ENCODE data around the gene IGSF8.

IGSF8 gene

DNA sequence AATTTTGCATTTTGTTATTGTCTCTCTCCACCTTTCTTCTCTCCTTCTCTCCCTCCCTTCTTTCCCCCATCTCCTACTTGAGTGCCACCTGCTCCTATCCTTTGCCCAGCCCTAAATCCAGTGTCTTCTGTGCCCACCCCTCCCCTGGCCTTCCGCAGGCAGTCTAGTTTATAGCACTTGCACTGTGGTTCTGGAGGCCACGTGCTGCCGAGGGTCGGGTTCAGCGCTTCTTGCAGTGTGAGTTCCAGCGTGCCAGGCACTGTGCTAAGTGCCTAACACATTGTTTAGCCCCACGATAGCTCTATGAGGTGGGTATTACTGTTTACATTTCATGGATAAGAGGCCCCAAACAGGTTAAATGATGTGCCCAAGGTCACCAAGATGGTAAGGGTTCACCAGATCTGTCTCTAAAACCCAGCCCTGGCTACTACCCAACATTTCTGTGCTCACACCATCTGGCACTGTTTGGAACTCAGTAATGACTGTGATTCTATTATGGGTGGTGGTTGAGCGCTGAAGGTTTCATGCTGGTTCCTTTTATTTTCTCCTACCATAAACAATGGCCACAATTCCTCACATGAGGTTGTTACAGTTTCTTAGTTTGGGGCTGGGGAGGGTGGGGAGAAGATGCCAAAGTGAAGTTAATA is 38.9 kb upstream of the IGSF8 start:
- 91% methylated on average over 7 of the region's 8 CpGs for WGBS (ENCODE audit: insufficient coverage)
- Histone ChIP-seq H3K4me3 (ENCODE audit: control insufficient read depth in 1 of 7, extremely low read depth in 1 of 7, insufficient read depth in 4 of 7, low read depth in 2 of 7, low read length in 6 of 7) (no peak overlapping the region), H3K9me3 (ENCODE audit: control extremely low read depth in 1 of 5, control insufficient read depth in 4 of 5, insufficient read depth in 2 of 5, low read depth in 1 of 5, low read length in 4 of 5) (no peaks in the 10 kb centered on the region), H3K4me1 (ENCODE audit: control extremely low read depth in 1 of 4, control insufficient read depth in 4 of 4, insufficient read depth in 4 of 4, low read length in 3 of 4) (no peaks in the 10 kb centered on the region), H3K36me3 (ENCODE audit: control insufficient read depth in 4 of 4, insufficient read depth in 4 of 4, low read length in 3 of 4) (no peaks in the 10 kb centered on the region), H3K27me3 (replicated peaks in 2 of 5; ENCODE audit: control insufficient read depth in 4 of 5, insufficient read depth in 5 of 5, low read length in 4 of 5) (peaks cover 0 to 12% (median 0%) of the 10 kb centered on the region in 5 experiments), H3K27ac (ENCODE audit: insufficient read depth in 1 of 2, low read depth in 1 of 2, low read length in 2 of 2, poor library complexity in 1 of 2, severe bottlenecking in 2 of 2) (no peak overlapping the region)
- ChIA-PET POLR2A (no interaction called here), CTCF (no interaction called here)
- no peak for DNase-seq

DNA sequence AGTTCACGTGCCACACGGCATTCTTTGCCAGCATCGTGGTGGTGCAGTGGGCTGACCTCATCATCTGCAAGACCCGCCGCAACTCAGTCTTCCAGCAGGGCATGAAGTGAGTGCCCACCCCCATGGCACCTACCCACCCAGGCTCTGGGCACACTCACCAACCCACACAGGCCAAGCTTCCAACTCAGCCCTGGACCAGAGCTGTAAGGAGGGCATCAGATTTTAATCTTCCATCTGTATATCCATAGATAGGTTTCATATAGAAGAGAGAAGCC is 38.4 kb upstream of the IGSF8 start:
- Histone ChIP-seq H3K27me3 (replicated peaks in 2 of 5; ENCODE audit: control insufficient read depth in 4 of 5, insufficient read depth in 5 of 5, low read length in 4 of 5) (peaks cover 0 to 12% (median 0%) of the 10 kb centered on the region in 5 experiments), H3K27ac (ENCODE audit: insufficient read depth in 1 of 2, low read depth in 1 of 2, low read length in 2 of 2, poor library complexity in 1 of 2, severe bottlenecking in 2 of 2) (no peak overlapping the region), H3K4me3 (ENCODE audit: control insufficient read depth in 1 of 7, extremely low read depth in 1 of 7, insufficient read depth in 4 of 7, low read depth in 2 of 7, low read length in 6 of 7) (no peak overlapping the region), H3K36me3 (ENCODE audit: control insufficient read depth in 4 of 4, insufficient read depth in 4 of 4, low read length in 3 of 4) (no peaks in the 10 kb centered on the region), H3K4me1 (ENCODE audit: control extremely low read depth in 1 of 4, control insufficient read depth in 4 of 4, insufficient read depth in 4 of 4, low read length in 3 of 4) (no peaks in the 10 kb centered on the region), H3K9me3 (ENCODE audit: control extremely low read depth in 1 of 5, control insufficient read depth in 4 of 5, insufficient read depth in 2 of 5, low read depth in 1 of 5, low read length in 4 of 5) (no peaks in the 10 kb centered on the region)
- ChIA-PET CTCF (no interaction called here), POLR2A (no interaction called here)
- no peak for DNase-seq
- WGBS (ENCODE audit: insufficient coverage): 98% methylated on average over 5 of the region's 5 CpGs

DNA sequence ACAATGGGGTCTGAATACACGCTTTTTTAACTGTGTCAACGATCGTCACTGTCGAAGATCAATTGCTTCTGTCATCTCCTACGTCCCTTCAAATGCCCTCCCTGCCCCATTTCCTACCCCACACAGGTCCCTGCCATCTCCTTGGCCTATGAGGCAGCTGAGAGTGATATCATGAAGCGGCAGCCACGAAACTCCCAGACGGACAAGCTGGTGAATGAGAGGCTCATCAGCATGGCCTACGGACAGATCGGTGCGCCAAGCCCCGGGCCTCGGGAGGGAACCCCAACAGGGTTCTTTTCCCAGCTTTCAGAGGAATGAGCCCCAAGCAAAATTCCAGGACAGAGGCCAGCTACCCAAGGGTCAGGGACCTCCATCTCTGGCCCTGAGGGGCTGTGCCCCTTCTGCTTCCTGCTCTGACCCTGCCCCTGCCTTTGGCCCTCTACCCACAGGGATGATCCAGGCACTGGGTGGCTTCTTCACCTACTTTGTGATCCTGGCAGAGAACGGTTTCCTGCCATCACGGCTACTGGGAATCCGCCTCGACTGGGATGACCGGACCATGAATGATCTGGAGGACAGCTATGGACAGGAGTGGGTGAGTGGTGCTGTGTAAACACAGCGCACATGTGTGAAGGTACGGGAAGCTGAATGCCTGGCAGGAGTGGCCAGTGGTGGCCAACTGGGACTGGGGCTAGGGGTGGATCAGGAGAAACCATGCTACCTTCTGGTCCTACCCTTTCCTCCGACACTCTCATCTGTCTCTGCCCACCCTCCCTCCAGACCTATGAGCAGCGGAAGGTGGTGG is 37.9 kb upstream of the IGSF8 start:
- no peak for DNase-seq
- Histone ChIP-seq H3K27me3 (replicated peaks in 2 of 5; ENCODE audit: control insufficient read depth in 4 of 5, insufficient read depth in 5 of 5, low read length in 4 of 5) (peaks cover 0 to 10% (median 0%) of the 10 kb centered on the region in 5 experiments), H3K9me3 (ENCODE audit: control extremely low read depth in 1 of 5, control insufficient read depth in 4 of 5, insufficient read depth in 2 of 5, low read depth in 1 of 5, low read length in 4 of 5) (no peaks in the 10 kb centered on the region), H3K4me1 (ENCODE audit: control extremely low read depth in 1 of 4, control insufficient read depth in 4 of 4, insufficient read depth in 4 of 4, low read length in 3 of 4) (no peaks in the 10 kb centered on the region), H3K27ac (ENCODE audit: insufficient read depth in 1 of 2, low read depth in 1 of 2, low read length in 2 of 2, poor library complexity in 1 of 2, severe bottlenecking in 2 of 2) (no peak overlapping the region), H3K36me3 (ENCODE audit: control insufficient read depth in 4 of 4, insufficient read depth in 4 of 4, low read length in 3 of 4) (no peaks in the 10 kb centered on the region), H3K4me3 (ENCODE audit: control insufficient read depth in 1 of 7, extremely low read depth in 1 of 7, insufficient read depth in 4 of 7, low read depth in 2 of 7, low read length in 6 of 7) (no peak overlapping the region)
- ChIA-PET CTCF (no interaction called here), POLR2A (no interaction called here)
- 94% methylated on average over 22 of the region's 22 CpGs for WGBS (ENCODE audit: insufficient coverage)

DNA sequence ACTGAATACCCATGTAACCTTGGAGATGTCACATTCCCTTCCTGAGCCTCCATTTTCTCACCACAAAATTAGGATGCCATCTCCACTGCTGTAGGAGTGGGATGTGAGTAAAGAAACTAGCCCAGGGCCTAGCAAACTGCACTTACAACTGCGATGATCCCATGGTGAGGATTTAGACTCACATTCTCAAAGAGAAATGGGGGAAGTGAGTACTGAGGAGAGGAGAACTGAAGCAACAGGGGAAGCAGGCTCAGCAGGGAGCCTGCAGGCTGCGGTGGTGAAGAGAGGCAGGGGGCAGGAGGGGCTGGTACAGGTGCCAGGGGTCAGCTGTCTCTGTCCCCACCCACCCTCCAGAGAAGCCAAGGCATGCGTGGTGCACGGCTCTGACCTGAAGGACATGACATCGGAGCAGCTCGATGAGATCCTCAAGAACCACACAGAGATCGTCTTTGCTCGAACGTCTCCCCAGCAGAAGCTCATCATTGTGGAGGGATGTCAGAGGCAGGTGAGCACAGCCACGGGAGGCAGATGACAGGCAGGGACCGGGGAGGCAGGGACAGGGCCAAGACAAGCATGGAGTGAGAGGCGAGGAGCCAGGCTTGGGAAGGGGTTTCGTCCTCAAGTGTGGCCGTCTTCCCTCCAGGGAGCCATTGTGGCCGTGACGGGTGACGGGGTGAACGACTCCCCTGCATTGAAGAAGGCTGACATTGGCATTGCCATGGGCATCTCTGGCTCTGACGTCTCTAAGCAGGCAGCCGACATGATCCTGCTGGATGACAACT is 36.6 kb upstream of the IGSF8 start:
- no peaks in the 10 kb centered on the region for H3K9me3 ChIP-seq (ENCODE audit: control extremely low read depth in 1 of 5, control insufficient read depth in 4 of 5, insufficient read depth in 2 of 5, low read depth in 1 of 5, low read length in 4 of 5)
- no peak overlapping the region for H3K4me3 ChIP-seq (ENCODE audit: control insufficient read depth in 1 of 7, extremely low read depth in 1 of 7, insufficient read depth in 4 of 7, low read depth in 2 of 7, low read length in 6 of 7)
- CTCF ChIA-PET: no interaction called here
- H3K4me1 ChIP-seq (ENCODE audit: control extremely low read depth in 1 of 4, control insufficient read depth in 4 of 4, insufficient read depth in 4 of 4, low read length in 3 of 4): no peaks in the 10 kb centered on the region
- no peak for DNase-seq
- peaks cover 0 to 10% (median 0%) of the 10 kb centered on the region in 5 experiments for H3K27me3 ChIP-seq (replicated peaks in 2 of 5; ENCODE audit: control insufficient read depth in 4 of 5, insufficient read depth in 5 of 5, low read length in 4 of 5)
- 94% methylated on average over 18 of the region's 20 CpGs for WGBS (ENCODE audit: insufficient coverage)
- POLR2A ChIA-PET: interaction anchor here (1.4 kb wide), 1 partner anchor 22 kb away, joined by 3 read pairs; no protein-coding TSS in a partner anchor
- H3K36me3 ChIP-seq (ENCODE audit: control insufficient read depth in 4 of 4, insufficient read depth in 4 of 4, low read length in 3 of 4): no peaks in the 10 kb centered on the region
- no peak overlapping the region for H3K27ac ChIP-seq (ENCODE audit: insufficient read depth in 1 of 2, low read depth in 1 of 2, low read length in 2 of 2, poor library complexity in 1 of 2, severe bottlenecking in 2 of 2)

DNA sequence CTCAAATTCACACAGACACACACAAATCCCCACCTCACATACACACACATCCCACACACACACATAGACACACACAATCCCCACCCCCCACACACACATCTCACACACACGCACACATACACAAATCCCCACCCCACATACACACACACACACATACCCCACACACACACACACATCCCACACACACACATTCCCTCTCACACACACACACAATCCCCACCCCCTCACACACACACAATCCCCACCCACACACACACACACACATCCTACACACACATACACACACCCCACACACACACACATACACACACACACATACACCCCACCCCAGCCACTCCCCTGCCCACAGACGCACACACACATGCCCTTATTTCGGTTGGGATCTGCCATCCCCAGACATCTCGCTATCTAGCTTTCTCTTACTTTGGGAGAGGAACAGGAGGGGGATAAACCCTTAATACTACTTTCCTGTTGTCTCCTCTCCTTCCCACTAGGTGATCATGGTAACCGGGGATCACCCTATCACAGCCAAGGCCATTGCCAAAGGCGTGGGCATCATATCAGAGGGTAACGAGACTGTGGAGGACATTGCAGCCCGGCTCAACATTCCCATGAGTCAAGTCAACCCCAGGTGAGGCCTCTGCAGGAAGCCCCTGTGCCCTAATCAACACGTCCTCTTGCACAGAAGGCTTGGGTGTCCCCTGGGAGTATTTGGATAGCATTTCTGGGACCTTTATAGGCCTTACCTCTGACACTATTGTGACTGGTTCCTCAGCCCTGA is 35.8 kb upstream of the IGSF8 start:
- DNase-seq: no peak
- H3K9me3 ChIP-seq (ENCODE audit: control extremely low read depth in 1 of 5, control insufficient read depth in 4 of 5, insufficient read depth in 2 of 5, low read depth in 1 of 5, low read length in 4 of 5): no peaks in the 10 kb centered on the region
- POLR2A ChIA-PET: interaction anchor here (1.4 kb wide), 1 partner anchor 23 kb away, joined by 3 read pairs; no protein-coding TSS in a partner anchor
- CTCF ChIA-PET: no interaction called here
- no peaks in the 10 kb centered on the region for H3K4me1 ChIP-seq (ENCODE audit: control extremely low read depth in 1 of 4, control insufficient read depth in 4 of 4, insufficient read depth in 4 of 4, low read length in 3 of 4)
- H3K36me3 ChIP-seq (ENCODE audit: control insufficient read depth in 4 of 4, insufficient read depth in 4 of 4, low read length in 3 of 4): no peaks in the 10 kb centered on the region
- no peak overlapping the region for H3K4me3 ChIP-seq (ENCODE audit: control insufficient read depth in 1 of 7, extremely low read depth in 1 of 7, insufficient read depth in 4 of 7, low read depth in 2 of 7, low read length in 6 of 7)
- no peak overlapping the region for H3K27ac ChIP-seq (ENCODE audit: insufficient read depth in 1 of 2, low read depth in 1 of 2, low read length in 2 of 2, poor library complexity in 1 of 2, severe bottlenecking in 2 of 2)
- WGBS (ENCODE audit: insufficient coverage): 97% methylated on average over 8 of the region's 9 CpGs
- H3K27me3 ChIP-seq (replicated peaks in 2 of 5; ENCODE audit: control insufficient read depth in 4 of 5, insufficient read depth in 5 of 5, low read length in 4 of 5): peaks cover 0 to 10% (median 0%) of the 10 kb centered on the region in 5 experiments

DNA sequence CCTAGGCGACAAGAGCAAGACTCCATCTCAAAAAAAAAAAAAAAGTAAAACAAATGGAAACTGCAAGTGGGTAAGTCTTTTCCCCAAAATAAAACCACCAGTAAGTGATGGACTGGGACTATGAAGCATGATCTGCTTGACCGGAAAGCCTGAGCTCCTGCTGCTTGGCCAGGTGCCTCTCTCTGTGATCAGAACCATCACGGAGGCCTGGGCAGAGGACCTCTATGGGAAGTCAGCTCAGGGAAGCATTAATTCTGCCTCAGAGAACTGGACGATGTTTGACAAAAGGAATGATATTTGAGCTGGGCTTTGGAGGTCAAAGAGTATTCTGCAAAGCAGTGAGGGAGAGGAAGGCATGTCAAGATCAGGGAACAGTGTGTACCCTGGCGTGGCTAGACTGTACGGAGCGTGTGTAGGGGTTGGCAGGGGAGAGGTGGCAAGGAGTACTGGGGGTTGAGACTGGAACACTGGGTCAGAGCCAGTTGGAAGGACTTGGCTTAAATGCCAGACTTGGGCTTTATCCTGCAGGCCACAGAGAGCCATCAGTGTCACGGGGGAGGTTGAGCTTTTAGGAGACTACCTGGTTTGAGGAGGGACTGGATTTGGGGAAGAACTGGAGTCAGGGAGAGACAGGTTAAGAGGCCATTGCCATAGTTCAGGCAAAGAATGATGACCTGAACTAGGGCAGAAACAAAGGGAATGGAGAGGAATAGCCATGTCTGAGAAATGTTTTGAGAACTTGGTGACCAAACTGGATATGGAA is 33.6 kb upstream of the IGSF8 start:
- H3K9me3 ChIP-seq (ENCODE audit: control extremely low read depth in 1 of 5, control insufficient read depth in 4 of 5, insufficient read depth in 2 of 5, low read depth in 1 of 5, low read length in 4 of 5): no peaks in the 10 kb centered on the region
- H3K27me3 ChIP-seq (replicated peaks in 2 of 5; ENCODE audit: control insufficient read depth in 4 of 5, insufficient read depth in 5 of 5, low read length in 4 of 5): peaks cover 0 to 10% (median 0%) of the 10 kb centered on the region in 5 experiments
- H3K27ac ChIP-seq (ENCODE audit: insufficient read depth in 1 of 2, low read depth in 1 of 2, low read length in 2 of 2, poor library complexity in 1 of 2, severe bottlenecking in 2 of 2): no peak overlapping the region
- ChIA-PET POLR2A (no interaction called here), CTCF (interaction anchor here (0.9 kb wide), 1 partner anchor 24 kb away, joined by 3 read pairs; no protein-coding TSS in a partner anchor)
- no peak for DNase-seq
- H3K4me3 ChIP-seq (ENCODE audit: control insufficient read depth in 1 of 7, extremely low read depth in 1 of 7, insufficient read depth in 4 of 7, low read depth in 2 of 7, low read length in 6 of 7): no peak overlapping the region
- H3K4me1 ChIP-seq (ENCODE audit: control extremely low read depth in 1 of 4, control insufficient read depth in 4 of 4, insufficient read depth in 4 of 4, low read length in 3 of 4): no peaks in the 10 kb centered on the region
- H3K36me3 ChIP-seq (ENCODE audit: control insufficient read depth in 4 of 4, insufficient read depth in 4 of 4, low read length in 3 of 4): no peaks in the 10 kb centered on the region
- 89% methylated on average over 5 of the region's 8 CpGs for WGBS (ENCODE audit: insufficient coverage)

Data from common myeloid progenitor, CD34-positive (primary cell).